Neutrophil (primary cell): ENCODE results near the gene PTPRN2.
"Not testable (repeated sequence)": the region's sequence is repeated elsewhere in the genome, so short reads cannot be mapped to it uniquely, and the experiment has no call there.

Source experiments
- H3K27ac ChIP-seq: fragments of 200-600 bp; sonication (generic); 2 replicates; pipeline ENCODE4 v1.5.1; 2016; ENCODE audit warnings: mild to moderate bottlenecking, moderate library complexity
- H3K27me3 ChIP-seq: fragments of 200-600 bp; sonication (generic); 2 replicates; pipeline ENCODE4 v1.6.0; 2016; ENCODE audit warnings: mild to moderate bottlenecking
- H3K36me3 ChIP-seq: fragments of 200-600 bp; sonication (generic); 2 replicates; pipeline ENCODE4 v1.5.1; 2017
- H3K4me1 ChIP-seq, 2 experiments: fragments of 200-600 bp in 1 of 2; sonication (generic) in 1 of 2; 1 replicate in 1 of 2; 2 replicates in 1 of 2; pipeline versions ENCODE4 v1.5.1 to v1.6.1; 2013 to 2016; ENCODE audit warnings: low read depth in 1 of 2, low read length in 1 of 2, mild to moderate bottlenecking in 1 of 2, moderate library complexity in 1 of 2; ENCODE audit not compliant: control insufficient read depth in 1 of 2, insufficient read depth in 1 of 2
- H3K4me3 ChIP-seq, 2 experiments: fragments of 200-600 bp in 1 of 2; sonication (generic) in 1 of 2; 1 replicate in 1 of 2; 2 replicates in 1 of 2; pipeline ENCODE4 v1.5.1; 2013 to 2016; ENCODE audit warnings: low read depth in 1 of 2, low read length in 1 of 2, mild to moderate bottlenecking in 1 of 2, moderate library complexity in 1 of 2
- H3K9me3 ChIP-seq: fragments of 200-600 bp; sonication (generic); 2 replicates; pipeline ENCODE4 v1.5.1; 2016
- CTCF ChIP-seq: fragments of 200-600 bp; sonication (generic); IDR thresholded peaks from 2 replicates; pipeline ENCODE4 v1.5.1; 2016; ENCODE audit warnings: antibody characterized with exemption

Gene PTPRN2

DNA sequence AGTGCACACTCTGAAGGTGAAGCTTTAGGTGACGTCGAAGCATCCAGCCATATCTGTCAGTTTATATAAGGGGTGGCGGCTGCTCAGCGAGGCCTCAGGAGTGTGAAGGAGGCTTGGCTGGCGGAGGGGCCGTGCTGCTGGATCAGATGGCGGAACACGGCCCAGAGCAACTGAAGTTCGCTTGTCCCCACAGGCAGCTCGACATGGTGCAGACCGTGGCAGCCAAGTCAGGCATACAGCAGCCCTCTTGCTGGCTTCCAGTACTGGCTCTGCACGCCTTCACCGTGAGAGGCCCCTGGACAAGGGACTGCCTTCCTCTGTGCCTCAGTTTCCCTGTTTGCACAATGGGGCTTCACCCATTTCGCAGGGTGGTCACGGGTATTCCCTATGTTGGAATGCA lies 807.3 kb downstream of the PTPRN2 start:
- Histone ChIP-seq H3K9me3 (no peaks in the 10 kb centered on the region), H3K4me1 (no peaks in the 10 kb centered on the region), H3K36me3 (no peaks in the 10 kb centered on the region), H3K27ac (no peak overlapping the region), H3K4me3 (no peak overlapping the region), H3K27me3 (peaks cover 4% of the 10 kb centered on the region)
- TF ChIP-seq CTCF = no peak

DNA sequence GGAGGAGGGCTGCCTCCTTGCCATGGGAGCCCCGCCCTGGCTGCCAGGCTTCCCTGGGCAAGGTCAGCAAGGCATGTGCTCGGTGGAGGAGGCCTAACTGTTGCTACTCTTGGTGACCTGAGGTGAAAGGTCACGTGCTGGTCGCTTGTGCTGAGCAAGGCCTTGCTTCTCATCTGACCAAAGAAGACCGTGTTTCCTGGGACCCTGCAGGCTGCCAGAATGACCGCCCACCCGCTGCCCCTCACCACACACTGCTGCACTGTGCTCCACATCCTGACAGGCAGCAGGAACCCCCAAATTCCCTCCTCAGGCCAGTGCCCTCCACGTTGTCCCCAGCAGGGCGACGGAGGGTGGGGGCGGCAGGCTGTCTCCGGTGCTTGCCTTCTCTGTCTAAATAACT lies 808.4 kb downstream of the PTPRN2 start:
- Histone ChIP-seq H3K27me3 (peaks cover 4% of the 10 kb centered on the region), H3K4me3 (no peak overlapping the region), H3K27ac (no peak overlapping the region), H3K9me3 (no peaks in the 10 kb centered on the region), H3K36me3 (no peaks in the 10 kb centered on the region), H3K4me1 (no peaks in the 10 kb centered on the region)
- TF ChIP-seq CTCF = no peak

DNA sequence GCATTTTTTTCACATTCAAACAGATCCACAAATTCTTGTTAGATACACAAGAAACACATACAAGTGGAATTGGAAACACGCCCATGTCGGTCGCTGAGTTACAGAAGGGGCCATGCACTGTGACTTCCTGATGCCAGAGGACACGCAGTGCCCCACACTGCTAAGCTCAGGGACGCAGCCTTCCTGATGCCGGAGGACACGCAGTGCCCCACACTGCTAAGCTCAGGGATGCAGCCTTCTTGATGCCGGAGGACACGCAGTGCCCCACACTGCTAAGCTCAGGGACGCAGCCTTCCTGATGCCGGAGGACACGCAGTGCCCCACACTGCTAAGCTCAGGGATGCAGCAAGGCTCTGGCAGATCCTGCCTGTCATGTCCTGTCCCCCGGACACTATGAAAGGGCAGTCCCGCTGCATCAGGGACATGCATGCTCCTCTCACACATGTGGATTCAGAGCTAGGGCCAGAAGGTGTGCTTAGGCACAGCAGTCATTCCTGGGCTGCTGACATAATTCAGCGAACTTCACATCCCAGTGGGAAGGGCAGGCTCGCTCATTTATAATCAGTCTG lies 810.3 kb downstream of the PTPRN2 start:
- not testable (repeated sequence) for H3K36me3 ChIP-seq, H3K9me3 ChIP-seq, H3K4me1 ChIP-seq, H3K4me3 ChIP-seq, H3K27me3 ChIP-seq, H3K27ac ChIP-seq

DNA sequence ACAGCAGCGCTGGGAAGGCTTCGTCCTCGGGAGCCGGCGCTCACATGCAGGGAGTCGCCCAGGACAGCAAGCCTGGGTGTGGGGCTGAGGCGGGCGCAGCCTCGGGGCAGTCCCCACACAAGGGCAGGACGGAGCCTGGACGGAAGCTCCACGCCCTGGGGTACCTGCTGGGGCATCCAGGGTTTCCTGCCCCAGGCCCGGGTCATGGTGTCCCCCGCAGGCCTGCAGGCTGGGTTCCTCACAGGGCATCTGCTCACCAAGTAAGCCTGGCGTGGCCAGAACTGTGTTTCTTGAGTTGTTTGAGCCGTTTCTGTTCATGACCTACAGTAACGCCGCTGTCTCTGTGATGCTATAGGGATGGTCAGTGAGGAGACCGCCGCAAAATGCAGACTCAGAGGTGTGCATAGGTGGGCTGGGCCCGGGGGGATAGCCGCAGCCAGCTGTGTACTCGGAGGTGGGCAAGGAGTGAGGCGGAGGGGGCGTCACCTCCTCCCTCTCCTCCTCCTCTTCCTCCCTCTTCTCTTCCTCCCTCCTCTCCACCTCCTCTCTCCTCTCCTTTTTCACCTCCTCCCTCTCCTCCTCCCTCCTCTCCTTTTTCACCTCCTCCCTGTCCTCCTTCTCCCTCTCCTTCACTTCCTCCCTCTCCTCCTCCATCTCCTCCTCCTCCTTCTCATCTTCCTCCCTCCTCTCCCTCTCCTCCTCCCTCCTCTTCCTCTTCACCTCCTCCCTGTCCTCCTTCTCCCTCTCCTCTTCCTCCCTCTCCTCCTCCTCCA lies 811.9 kb downstream of the PTPRN2 start:
- Histone ChIP-seq H3K27ac (no peak overlapping the region), H3K27me3 (peaks cover 4% of the 10 kb centered on the region), H3K4me3 (no peak overlapping the region), H3K36me3 (no peaks in the 10 kb centered on the region), H3K4me1 (no peaks in the 10 kb centered on the region), H3K9me3 (no peaks in the 10 kb centered on the region)
- TF ChIP-seq CTCF = no peak

GRCh38 chr7:157775021-157775559 lies 812.5 kb downstream of the PTPRN2 start:
- TF ChIP-seq CTCF = no peak
- Histone ChIP-seq H3K9me3 (no peaks in the 10 kb centered on the region), H3K27me3 (peaks cover 10% of the 10 kb centered on the region), H3K4me1 (no peaks in the 10 kb centered on the region), H3K36me3 (no peaks in the 10 kb centered on the region), H3K27ac (no peak overlapping the region), H3K4me3 (no peak overlapping the region)

DNA sequence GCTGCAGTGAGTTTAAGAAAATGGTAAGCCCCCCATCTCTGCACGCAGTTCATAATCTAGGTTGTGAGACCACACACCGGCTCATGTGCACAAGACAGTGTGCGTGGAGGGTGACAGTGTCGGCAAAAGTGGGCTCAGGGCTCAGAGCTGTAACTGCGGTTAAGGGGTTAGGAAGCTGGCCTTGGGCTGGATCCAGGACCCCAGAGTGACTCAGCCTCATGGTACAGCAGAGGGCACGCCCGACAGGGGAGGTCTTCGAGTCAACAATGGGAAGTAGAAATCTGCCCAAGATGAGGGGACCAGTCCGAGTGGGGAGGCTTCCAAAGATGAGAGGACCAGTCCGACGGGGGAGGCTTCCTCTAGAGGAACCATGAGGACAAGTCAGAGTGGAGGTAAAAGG lies 813.1 kb downstream of the PTPRN2 start:
- no peaks in the 10 kb centered on the region for H3K9me3 ChIP-seq

More for the DNA sequence above, 813.1 kb downstream of the PTPRN2 start:
- peaks cover 16% of the 10 kb centered on the region for H3K27me3 ChIP-seq
- TF ChIP-seq CTCF = no peak
- H3K4me1 ChIP-seq = no peaks in the 10 kb centered on the region
- H3K4me3 ChIP-seq = no peak overlapping the region
- no peaks in the 10 kb centered on the region for H3K36me3 ChIP-seq
- H3K27ac ChIP-seq = no peak overlapping the region
